Gastrocnemius medialis (tissue), 4 donors: ENCODE measurements around the gene WDR7.

ENCODE experiments used
- CTCF ChIP-seq, 5 experiments: fragments of 450-650 bp in 3 of 5; fragments of 200-600 bp in 2 of 5; sonication (generic) in 2 of 5; IDR thresholded peaks in 4 of 5; conservative IDR thresholded peaks in 1 of 5; 1 replicate in 4 of 5; 2 replicates in 1 of 5; pipeline ENCODE4 v1.5.1; 2016 to 2019; ENCODE audit warnings: antibody characterized with exemption in 5 of 5, mild to moderate bottlenecking in 3 of 5, moderate library complexity in 3 of 5
- POLR2A ChIP-seq, 2 donors: fragments of 450-650 bp; IDR thresholded peaks; one replicate each; pipeline ENCODE4 v1.6.1; 2017; ENCODE audit warnings: antibody characterized with exemption in 2 of 2, mild to moderate bottlenecking in 2 of 2, moderate library complexity in 2 of 2

- TF ChIP-seq CTCF (IDR thresholded peaks at IDR 0.05 in 4 of 5, conservative IDR thresholded peaks at IDR 0.05 in 1 of 5) (no peak), POLR2A (IDR thresholded peaks at IDR 0.05) (no peak)
Observed at GRCh38 chr18:56955490-56955889, 304.3 kb downstream of the WDR7 start.
